Gastrocnemius medialis (tissue), 4 donors: Measurements from ENCODE around the gene MAP2K5.

Experiments
- CTCF ChIP-seq, 5 experiments: fragments of 450-650 bp in 3 of 5; fragments of 200-600 bp in 2 of 5; sonication (generic) in 2 of 5; IDR thresholded peaks in 4 of 5; conservative IDR thresholded peaks in 1 of 5; 1 replicate in 4 of 5; 2 replicates in 1 of 5; pipeline ENCODE4 v1.5.1; 2016 to 2019; ENCODE audit warnings: antibody characterized with exemption in 5 of 5, mild to moderate bottlenecking in 3 of 5, moderate library complexity in 3 of 5
- POLR2A ChIP-seq, 2 donors: fragments of 450-650 bp; IDR thresholded peaks; one replicate each; pipeline ENCODE4 v1.6.1; 2017; ENCODE audit warnings: antibody characterized with exemption in 2 of 2, mild to moderate bottlenecking in 2 of 2, moderate library complexity in 2 of 2

- no peak for TF ChIP-seq CTCF (IDR thresholded peaks at IDR 0.05 in 4 of 5, conservative IDR thresholded peaks at IDR 0.05 in 1 of 5)
- TF ChIP-seq POLR2A (IDR thresholded peaks at IDR 0.05): no peak
Observed at GRCh38 chr15:67855842-67856241, 313.3 kb downstream of the MAP2K5 start.
